HG03066 (cell line): ENCODE results near the gene CFAP54.

Experiments
- ATAC-seq: cut with Tn5 transposase; IDR thresholded peaks from one replicate; pipeline ENCODE4 v1.9.1; 2021; ENCODE audit warnings: low read depth; ENCODE audit not compliant: unreplicated experiment

CFAP54 gene

DNA sequence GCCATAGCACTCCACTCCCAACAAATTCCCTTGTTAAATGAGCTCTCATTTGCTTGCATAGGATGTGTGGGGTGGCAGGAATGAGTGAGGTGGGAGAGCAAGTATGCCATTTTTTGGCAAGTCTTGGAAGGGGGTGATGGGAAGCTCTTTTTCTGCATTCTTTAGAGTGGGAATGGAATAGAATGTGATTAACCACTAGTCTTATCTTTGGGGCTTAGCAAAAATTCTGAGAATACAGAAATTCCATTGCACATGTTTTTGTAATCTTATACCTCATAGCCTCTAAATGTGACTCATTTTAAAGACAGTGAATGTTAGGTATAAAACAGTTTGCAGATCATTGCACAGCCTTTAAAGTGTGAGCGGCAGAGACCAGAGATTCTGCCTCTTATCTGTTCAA lies 389.3 kb downstream of the CFAP54 start:
- ATAC-seq, result no peak

GRCh38 chr12:96879301-96879700 lies 389.9 kb downstream of the CFAP54 start:
- no peak for ATAC-seq

DNA sequence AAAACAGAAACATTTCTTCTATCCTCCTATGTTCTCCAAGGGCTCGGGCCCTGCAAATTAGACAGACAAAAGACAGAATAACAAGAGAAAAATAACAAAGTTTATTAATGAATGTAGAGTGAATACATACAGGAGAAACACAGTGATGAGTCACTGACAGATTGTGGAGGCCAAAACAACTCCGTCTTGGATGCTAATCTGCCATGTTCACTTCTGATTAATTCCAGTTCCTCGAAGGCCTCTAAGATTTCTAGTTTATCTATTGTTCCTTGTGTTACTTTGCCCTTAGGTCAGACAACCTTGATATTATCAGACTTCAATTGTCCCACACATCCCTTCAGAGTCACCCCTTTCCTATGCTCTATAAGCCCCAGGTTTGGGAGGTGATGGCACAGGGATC lies 390.8 kb downstream of the CFAP54 start:
- no peak for ATAC-seq

- ATAC-seq, result no peak
Measured at GRCh38 chr12:96881608-96882007, 392.2 kb downstream of the CFAP54 start.

DNA sequence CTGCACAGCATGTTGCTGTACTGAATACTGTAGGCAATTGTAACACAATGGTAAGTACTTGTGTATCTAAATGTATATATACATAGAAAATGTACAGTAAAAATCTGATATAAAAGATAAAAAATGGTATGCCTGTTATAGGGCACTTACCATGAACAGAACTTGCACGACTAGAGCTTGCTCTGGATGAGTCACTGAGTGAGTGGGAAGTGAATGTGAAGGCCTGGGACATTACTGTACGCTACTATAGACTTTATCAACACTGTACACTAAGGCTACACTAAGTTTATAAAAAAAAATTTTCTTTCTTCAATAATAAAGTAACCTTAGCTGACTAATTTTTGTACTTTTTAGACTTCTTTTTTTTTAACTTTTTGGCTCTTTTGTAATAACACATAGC lies 393.5 kb downstream of the CFAP54 start:
- no peak for ATAC-seq

DNA sequence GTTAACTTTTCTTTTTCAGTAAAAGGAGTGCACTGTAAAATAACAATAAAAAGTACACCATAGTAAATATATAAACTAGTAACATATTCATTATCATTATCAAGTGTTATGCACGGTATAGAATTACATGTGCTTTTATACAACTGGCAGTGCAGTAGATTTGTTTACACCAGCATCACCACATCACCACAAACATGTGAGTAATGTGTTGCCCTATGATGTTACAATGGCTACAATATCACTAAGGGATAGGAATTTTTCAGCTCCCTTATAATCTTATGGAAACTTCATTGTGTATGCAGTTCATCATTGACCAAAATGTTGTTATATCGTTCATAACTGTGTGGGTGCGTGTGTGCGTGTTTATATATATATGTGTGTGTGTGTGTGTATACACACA lies 394.2 kb downstream of the CFAP54 start:
- no peak for ATAC-seq

DNA sequence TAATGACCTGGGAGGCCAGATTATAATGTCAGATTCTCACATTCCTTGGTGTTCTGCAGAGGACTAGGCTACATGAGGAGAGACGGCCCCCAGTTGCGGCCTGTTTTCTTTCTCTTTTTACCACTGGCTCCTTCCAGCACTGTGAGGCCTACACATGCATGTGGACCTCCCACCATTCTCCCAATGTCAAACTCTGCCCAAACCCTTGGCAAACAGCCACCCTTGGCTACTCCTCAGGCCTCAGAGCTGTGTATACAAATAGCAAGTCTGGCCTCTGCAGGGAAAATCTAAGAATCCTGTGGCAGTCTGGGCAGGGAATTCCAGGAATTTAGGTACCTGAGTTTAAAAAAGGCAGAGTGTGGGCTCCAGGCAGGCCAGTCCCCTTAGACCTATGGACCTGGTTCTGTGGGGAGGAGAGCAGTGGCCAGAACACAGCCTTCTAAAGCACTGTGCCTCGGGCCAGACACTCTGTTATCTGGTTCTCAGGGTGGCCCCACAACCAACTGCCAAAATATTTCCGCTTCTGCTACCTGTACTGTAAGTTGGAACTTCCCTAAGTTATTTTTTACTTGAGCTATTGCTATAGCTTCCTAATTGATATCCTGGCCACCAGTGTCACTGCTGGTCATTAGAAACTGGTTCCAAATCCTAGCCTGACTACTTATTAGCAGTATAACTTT lies 397.8 kb downstream of the CFAP54 start:
- ATAC-seq, result no peak

DNA sequence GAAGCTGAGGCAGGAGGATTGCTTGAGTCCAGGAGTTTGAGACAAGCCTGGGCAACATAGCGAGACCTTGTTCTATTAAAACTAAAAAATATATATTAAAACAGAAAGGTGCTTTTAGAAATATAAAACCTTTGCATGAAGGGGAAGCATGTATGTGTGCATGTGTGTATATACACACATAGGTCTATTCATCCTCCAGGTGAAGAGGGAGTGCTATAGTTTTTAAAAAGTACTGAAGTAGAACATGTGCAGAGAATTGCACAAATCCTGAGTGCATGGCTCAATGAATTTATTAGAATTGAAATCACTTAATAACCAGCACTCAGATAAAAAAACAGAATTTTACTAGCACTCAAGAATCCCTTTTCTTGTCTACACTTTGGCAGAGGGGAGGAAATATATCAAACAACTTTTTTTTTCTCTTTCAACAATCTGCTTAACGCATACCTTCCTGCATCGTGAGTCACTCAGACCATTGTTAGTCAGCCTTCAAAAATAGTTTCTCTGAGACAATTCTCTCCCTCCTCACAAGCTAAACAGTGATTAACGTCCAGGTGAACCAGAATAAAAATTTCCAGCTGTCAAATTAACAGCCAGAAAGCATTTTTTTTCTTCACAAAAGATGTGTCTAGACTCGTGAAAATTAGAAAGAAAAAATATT lies 400.0 kb downstream of the CFAP54 start:
- no peak for ATAC-seq

DNA sequence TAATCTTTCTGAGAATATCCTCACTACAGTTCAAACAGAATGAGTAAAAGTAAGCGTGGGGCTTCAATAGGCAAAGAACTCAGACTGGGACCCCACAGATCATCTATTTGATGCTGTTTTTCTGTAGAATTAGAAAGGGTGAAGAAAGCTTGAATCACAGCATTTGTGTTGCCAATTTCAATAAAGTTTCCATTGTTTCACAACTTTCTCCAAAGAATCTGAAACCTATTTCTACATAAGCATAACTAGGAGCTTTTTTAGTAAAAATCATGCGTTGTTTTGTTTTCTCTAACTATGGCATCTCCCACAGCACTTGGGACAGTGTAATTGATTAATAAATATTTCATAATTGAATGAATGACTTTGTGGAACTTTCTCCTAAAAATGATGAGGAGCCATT lies 401.0 kb downstream of the CFAP54 start:
- no peak for ATAC-seq

DNA sequence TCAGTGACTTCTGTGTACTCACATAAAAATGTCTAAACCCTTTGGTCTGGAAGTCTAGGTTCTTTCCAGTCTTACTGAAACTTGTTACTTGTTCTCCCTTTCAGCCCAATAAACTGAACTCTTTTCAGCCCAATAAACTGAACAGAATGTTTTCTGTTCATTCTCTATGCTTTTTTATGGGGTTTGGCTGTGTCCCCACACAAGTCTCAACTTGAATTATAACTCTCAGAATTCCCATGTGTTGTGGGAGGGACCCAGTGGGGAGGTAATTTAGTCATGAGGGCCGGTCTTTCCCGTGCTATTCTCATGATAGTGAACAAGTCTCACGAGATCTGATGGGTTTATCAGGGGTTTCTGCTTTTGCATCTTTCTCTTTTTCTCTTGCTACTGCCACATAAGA lies 402.7 kb downstream of the CFAP54 start:
- ATAC-seq, result no peak

- ATAC-seq, result no peak
Measured at GRCh38 chr12:96897421-96897820, 408.0 kb downstream of the CFAP54 start.

DNA sequence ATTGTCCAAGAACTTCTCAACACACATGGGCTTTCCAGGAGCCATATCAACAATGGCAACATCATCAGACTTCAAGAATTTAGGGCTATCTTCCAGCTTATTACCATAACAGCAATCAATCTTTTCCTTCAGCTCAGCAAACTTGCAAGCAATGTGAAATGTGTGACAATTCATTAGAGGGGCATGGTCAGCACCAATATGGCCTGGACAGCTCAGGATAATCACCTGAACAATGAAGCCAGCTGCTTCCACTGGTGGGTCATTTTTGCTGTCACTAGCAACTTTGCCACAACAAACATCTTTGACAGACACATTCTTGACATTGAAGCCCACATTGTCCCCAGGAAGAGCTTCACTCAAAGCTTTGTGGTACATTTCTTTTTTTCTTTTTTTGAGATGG lies 411.8 kb downstream of the CFAP54 start:
- no peak for ATAC-seq

DNA sequence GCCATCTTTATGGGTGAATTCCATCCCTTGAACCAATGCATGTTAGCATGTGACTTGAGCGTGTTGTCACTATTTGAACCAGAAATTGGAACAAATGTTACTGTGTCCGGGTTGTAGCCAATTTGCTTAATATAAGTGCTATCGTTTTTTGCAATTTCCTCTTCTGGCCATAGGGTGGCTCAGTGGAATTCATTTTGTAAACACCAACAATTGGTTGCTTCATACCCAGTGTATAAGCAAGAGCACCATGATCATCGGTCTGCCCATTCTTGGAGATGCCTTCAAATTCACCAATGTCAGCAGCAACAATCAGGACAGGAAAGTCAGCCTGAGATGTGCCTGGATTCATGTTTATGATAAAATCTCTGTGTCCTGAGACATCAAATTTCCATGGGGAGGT lies 412.7 kb downstream of the CFAP54 start:
- ATAC-seq, result no peak

GRCh38 chr12:96906498-96906848 lies 417.1 kb downstream of the CFAP54 start:
- no peak for ATAC-seq

- ATAC-seq, result peak; percentile 88
Measured at GRCh38 chr12:96906849-96907670, 417.7 kb downstream of the CFAP54 start, which contains the start of gene NEDD1. Gene NEDD1 (plus strand): TSS chr12:96907257. CDS start chr12:96909760, 2,503 bp downstream.

DNA sequence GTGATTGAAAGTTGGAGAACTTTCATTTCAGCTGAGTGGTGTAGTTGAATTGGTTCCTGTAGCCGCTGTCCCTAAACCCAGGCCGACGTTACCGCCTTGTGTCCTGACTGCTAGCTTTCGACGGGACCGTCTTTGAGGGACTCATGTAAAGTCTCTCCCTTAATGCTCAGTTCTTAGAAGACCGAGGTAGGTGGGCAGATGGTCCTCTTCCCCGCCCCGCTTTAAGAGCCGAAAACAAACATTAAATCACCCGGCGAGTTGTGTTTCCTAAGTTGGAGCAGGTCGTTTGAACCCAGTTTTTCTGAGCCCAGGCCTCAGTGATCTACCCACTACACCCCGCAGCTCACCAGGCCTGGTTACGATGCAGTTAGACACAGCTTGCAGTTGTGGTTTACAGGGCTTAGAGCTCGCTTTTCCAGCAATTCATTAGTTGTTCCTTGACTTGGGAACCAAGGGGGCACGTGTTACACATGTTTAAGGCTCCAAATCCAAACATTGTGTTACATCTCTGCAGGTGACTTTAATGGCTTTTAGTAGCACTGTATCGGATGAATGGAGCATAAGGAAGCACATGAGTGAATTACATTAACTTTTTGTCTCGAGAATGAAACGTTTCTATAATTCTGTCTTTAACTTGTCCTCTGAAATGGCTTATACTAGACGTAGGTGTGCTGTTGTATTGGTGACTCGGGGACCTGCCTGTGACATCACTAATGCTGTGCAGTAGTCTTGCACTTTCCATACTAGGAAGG lies 418.5 kb downstream of the CFAP54 start:
- peak; percentile 27 for ATAC-seq

DNA sequence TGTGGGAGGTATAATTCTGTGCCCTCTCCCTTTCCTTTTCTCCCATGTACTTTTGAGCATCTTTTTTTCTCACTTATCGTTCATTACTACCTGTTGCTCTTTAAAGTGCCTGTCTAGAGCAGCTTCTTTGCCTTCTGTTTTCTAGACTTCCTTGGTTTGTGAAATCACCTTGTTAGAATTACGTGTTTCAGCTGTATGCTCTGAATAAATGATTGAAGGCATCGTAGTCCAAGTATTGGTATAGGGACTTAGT lies 419.0 kb downstream of the CFAP54 start:
- ATAC-seq, result no peak

DNA sequence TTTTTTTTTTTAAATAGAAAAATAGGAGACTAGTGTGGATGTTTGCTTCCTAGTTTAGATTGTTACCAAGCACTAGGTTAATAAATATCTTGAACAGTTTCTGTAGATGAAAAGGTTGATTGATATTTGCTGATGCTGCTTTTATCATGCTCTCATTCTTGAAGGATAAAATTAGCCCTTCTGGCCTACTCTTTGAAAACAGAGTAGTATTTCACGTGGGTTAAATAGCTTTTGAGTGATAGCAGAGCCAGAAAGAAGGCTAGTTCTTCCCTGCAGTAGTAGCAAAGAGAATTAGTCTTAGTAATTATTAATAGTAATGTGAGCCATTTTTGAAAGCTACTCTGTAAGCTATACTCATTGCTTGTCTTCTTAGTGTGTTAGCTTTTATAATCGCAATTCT lies 422.9 kb downstream of the CFAP54 start:
- ATAC-seq, result no peak

- no peak for ATAC-seq
Measured at GRCh38 chr12:96912943-96913342, 423.6 kb downstream of the CFAP54 start.

GRCh38 chr12:96919510-96920210 lies 430.3 kb downstream of the CFAP54 start:
- no peak for ATAC-seq
